ENCODE measurements around the gene PLCXD1.

- TF ChIP-seq CTCF (IDR thresholded peaks at IDR 0.05; ENCODE audit: insufficient read depth, low read depth, low read length) (no peak), EZH2 (IDR thresholded peaks at IDR 0.05; ENCODE audit: insufficient read depth, low read length) (no peak)
These were observed 21.4 kb upstream of the PLCXD1 start for GRCh38 chrX:259692-260355.
